ENCODE data around the gene KCTD17.

The KCTD17 gene

GRCh38 chr22:37021710-37022482 lies 29.6 kb upstream of the KCTD17 start:
- TF ChIP-seq CEBPB (IDR thresholded peaks at IDR 0.05) (no peak), RAD21 (IDR thresholded peaks at IDR 0.05; ENCODE audit: low read depth) (no peak), CREB1 (IDR thresholded peaks at IDR 0.05; ENCODE audit: low read depth) (no peak), REST (IDR thresholded peaks at IDR 0.05; ENCODE audit: low read depth) (no peak), USF1 (IDR thresholded peaks at IDR 0.05) (no peak), TEAD4 (IDR thresholded peaks at IDR 0.05) (no peak), TAF1 (IDR thresholded peaks at IDR 0.05; ENCODE audit: low read depth) (no peak), MAX (IDR thresholded peaks at IDR 0.05) (no peak), NFIC (IDR thresholded peaks at IDR 0.05) (no peak), FOXM1 (IDR thresholded peaks at IDR 0.05; ENCODE audit: borderline replicate concordance, low read depth) (no peak), TCF12 (IDR thresholded peaks at IDR 0.05; ENCODE audit: low read depth) (no peak), YY1 (IDR thresholded peaks at IDR 0.05; ENCODE audit: low read depth) (no peak), EP300 (IDR thresholded peaks at IDR 0.05; ENCODE audit: borderline replicate concordance) (no peak), ZBTB7A (IDR thresholded peaks at IDR 0.05; ENCODE audit: low read depth) (no peak), EGR1 (IDR thresholded peaks at IDR 0.05) (no peak)

- TF ChIP-seq EP300 (IDR thresholded peaks at IDR 0.05; ENCODE audit: borderline replicate concordance) (no peak), MAX (IDR thresholded peaks at IDR 0.05) (no peak), ZBTB7A (IDR thresholded peaks at IDR 0.05; ENCODE audit: low read depth) (no peak), EGR1 (IDR thresholded peaks at IDR 0.05) (no peak), CEBPB (IDR thresholded peaks at IDR 0.05) (no peak), REST (IDR thresholded peaks at IDR 0.05; ENCODE audit: low read depth) (no peak), YY1 (IDR thresholded peaks at IDR 0.05; ENCODE audit: low read depth) (no peak), RAD21 (IDR thresholded peaks at IDR 0.05; ENCODE audit: low read depth) (no peak)
Measured at GRCh38 chr22:37022483-37023337, 28.8 kb upstream of the KCTD17 start.

GRCh38 chr22:37023743-37024338 lies 27.7 kb upstream of the KCTD17 start:
- TF ChIP-seq EGR1 (IDR thresholded peaks at IDR 0.05), result no peak
- TF ChIP-seq FOXM1 (IDR thresholded peaks at IDR 0.05; ENCODE audit: borderline replicate concordance, low read depth), result no peak
- TF ChIP-seq TCF12 (IDR thresholded peaks at IDR 0.05; ENCODE audit: low read depth), result no peak
- no peak for TF ChIP-seq NFIC (IDR thresholded peaks at IDR 0.05)

GRCh38 chr22:37024339-37025157 lies 27.0 kb upstream of the KCTD17 start:
- no peak for TF ChIP-seq FOXM1 (IDR thresholded peaks at IDR 0.05; ENCODE audit: borderline replicate concordance, low read depth)
- TF ChIP-seq NFIC (IDR thresholded peaks at IDR 0.05), result no peak
- TF ChIP-seq TAF1 (IDR thresholded peaks at IDR 0.05; ENCODE audit: low read depth), result no peak
- no peak for TF ChIP-seq EP300 (IDR thresholded peaks at IDR 0.05; ENCODE audit: borderline replicate concordance)
- TF ChIP-seq MAX (IDR thresholded peaks at IDR 0.05), result no peak
- no peak for TF ChIP-seq ZBTB7A (IDR thresholded peaks at IDR 0.05; ENCODE audit: low read depth)
- no peak for TF ChIP-seq REST (IDR thresholded peaks at IDR 0.05; ENCODE audit: low read depth)
- TF ChIP-seq RAD21 (IDR thresholded peaks at IDR 0.05; ENCODE audit: low read depth), result no peak
- no peak for TF ChIP-seq USF1 (IDR thresholded peaks at IDR 0.05)
- no peak for TF ChIP-seq TEAD4 (IDR thresholded peaks at IDR 0.05)
- TF ChIP-seq YY1 (IDR thresholded peaks at IDR 0.05; ENCODE audit: low read depth), result no peak
- TF ChIP-seq EGR1 (IDR thresholded peaks at IDR 0.05), result no peak
- TF ChIP-seq CREB1 (IDR thresholded peaks at IDR 0.05; ENCODE audit: low read depth), result no peak
- no peak for TF ChIP-seq CEBPB (IDR thresholded peaks at IDR 0.05)
- no peak for TF ChIP-seq TCF12 (IDR thresholded peaks at IDR 0.05; ENCODE audit: low read depth)

Data from Ishikawa (cell line).